Neural progenitor cell (in vitro differentiated cells): Measurements from ENCODE around the gene RNF166.

Experiments
- CTCF ChIP-seq: fragments of 200-600 bp; sonication (generic); IDR thresholded peaks from 2 replicates; pipeline ENCODE4 v1.5.1; 2017; ENCODE audit warnings: antibody characterized with exemption, mild to moderate bottlenecking
- EZH2 ChIP-seq: fragments of 200-600 bp; sonication (generic); IDR thresholded peaks from 2 replicates; pipeline ENCODE4 v1.6.1; 2017; ENCODE audit warnings: antibody characterized with exemption, mild to moderate bottlenecking, moderate library complexity
- EZH2phosphoT487 ChIP-seq: fragments of 200-600 bp; sonication (generic); IDR thresholded peaks from 2 replicates; pipeline ENCODE4 v1.6.1; 2017; ENCODE audit warnings: antibody characterized with exemption

- TF ChIP-seq CTCF (no peak), EZH2 (no peak), EZH2phosphoT487 (no peak)
Measured at GRCh38 chr16:88722784-88723506, 16.7 kb upstream of the RNF166 start.
